PC-3 (cell line): ENCODE results near the gene PANK4. TPM values are rescaled to one million over a fixed set of nuclear protein-coding genes. Genes with fewer than 3 reads are reported as not detected.

Source experiments
- ATAC-seq: fragments of 200-7000 bp; cut with Tn5 transposase; 2 replicates; pipeline ENCODE4 v1.9.1; 2020; ENCODE audit warnings: mild to moderate bottlenecking, moderate library complexity
- BruUV-seq: library from RNA; stranded (reverse); fragments of 400-500 nt; replicated peaks from 2 replicates; lab custom pipeline; 2021; lab: Mats Ljungman, UMichigan
- CTCF ChIA-PET: fragments of 300-600 bp; sonication (Branson Sonifier 250); formaldehyde crosslinking; loops from one replicate; lab custom pipeline; 2022; ENCODE audit warnings: antibody characterized with exemption; lab: Charles Lee
- POLR2A ChIA-PET: fragments of 300-600 bp; sonication (Branson Sonifier 250); formaldehyde crosslinking; loops from one replicate; lab custom pipeline; 2022; ENCODE audit warnings: antibody characterized with exemption; ENCODE audit not compliant: unreplicated experiment; lab: Charles Lee
- DNase-seq: peaks from one replicate; pipeline ENCODE4 v3.0.0-alpha.2; 2015
- H2AFZ ChIP-seq: fragments of 300-600 bp; sonication (generic); 2 replicates; pipeline ENCODE4 v1.6.0; 2016; ENCODE audit warnings: antibody characterized with exemption, low read length
- H3F3A ChIP-seq: fragments of 300-600 bp; sonication (generic); one replicate; pipeline ENCODE4 v1.6.0; 2017; ENCODE audit warnings: antibody characterized with exemption, low read length, control low read depth, mild to moderate bottlenecking; ENCODE audit not compliant: unreplicated experiment
- H3K27ac ChIP-seq: fragments of 300-600 bp; sonication (generic); 2 replicates; pipeline ENCODE4 v1.5.1; 2016; ENCODE audit warnings: mild to moderate bottlenecking, low read length
- H3K27me3 ChIP-seq: fragments of 300-600 bp; sonication (generic); 2 replicates; pipeline ENCODE4 v1.6.1; 2016; ENCODE audit warnings: low read length, mixed read lengths
- H3K36me3 ChIP-seq: fragments of 300-600 bp; sonication (generic); 2 replicates; pipeline ENCODE4 v1.6.1; 2016; ENCODE audit warnings: low read depth, mixed run types, low read length, mixed read lengths
- H3K4me1 ChIP-seq: fragments of 300-600 bp; sonication (generic); 2 replicates; pipeline ENCODE4 v1.5.1; 2016; ENCODE audit warnings: low read length; ENCODE audit not compliant: insufficient read depth
- H3K4me2 ChIP-seq: fragments of 300-600 bp; sonication (generic); 2 replicates; pipeline ENCODE4 v1.6.0; 2016; ENCODE audit warnings: low read length
- H3K4me3 ChIP-seq: fragments of 300-600 bp; sonication (generic); 2 replicates; pipeline ENCODE4 v1.5.1; 2016; ENCODE audit warnings: mild to moderate bottlenecking, low read length, mixed read lengths
- H3K79me2 ChIP-seq: fragments of 300-600 bp; sonication (generic); 2 replicates; pipeline ENCODE4 v1.6.1; 2017; ENCODE audit warnings: low read length, mixed read lengths
- H3K9ac ChIP-seq: fragments of 300-600 bp; sonication (generic); 2 replicates; pipeline ENCODE4 v1.6.0; 2016; ENCODE audit warnings: mild to moderate bottlenecking, low read length
- H3K9me2 ChIP-seq: fragments of 300-600 bp; sonication (generic); replicated peaks from 2 replicates; pipeline ENCODE4 v1.6.1; 2016; ENCODE audit warnings: mixed run types, low read length, mixed read lengths
- H3K9me3 ChIP-seq: fragments of 300-600 bp; sonication (generic); 2 replicates; pipeline ENCODE4 v1.6.1; 2016; ENCODE audit warnings: low read length, mixed read lengths
- H4K20me1 ChIP-seq: fragments of 300-600 bp; sonication (generic); 2 replicates; pipeline ENCODE4 v1.6.1; 2016; ENCODE audit warnings: low read length, mixed read lengths
- CTCF ChIP-seq: fragments of 300-600 bp; sonication (generic); conservative IDR thresholded peaks from 2 replicates; pipeline ENCODE4 v1.5.1; 2017; ENCODE audit warnings: antibody characterized with exemption, low read depth, mild to moderate bottlenecking, low read length
- EZH2 ChIP-seq: fragments of 300-600 bp; sonication (generic); IDR thresholded peaks from one replicate; pipeline ENCODE4 v1.6.1; 2017; ENCODE audit warnings: antibody characterized with exemption, mild to moderate bottlenecking, low read length; ENCODE audit not compliant: unreplicated experiment
- EZH2phosphoT487 ChIP-seq: fragments of 300-600 bp; sonication (generic); IDR thresholded peaks from 2 replicates; pipeline ENCODE4 v1.6.1; 2018; ENCODE audit warnings: mild to moderate bottlenecking, antibody characterized with exemption, low read length, borderline replicate concordance
- intact Hi-C: fragments of 100-400 bp; cut with micrococcal nuclease; formaldehyde crosslinking; loops from 2 replicates; pipeline ENCODE4 v1.9.0; 2023
- total RNA-seq: library from RNA; depleted of rRNA; stranded (reverse); fragments of >200 nt; gene quantifications from 2 replicates; pipeline ENCODE4 v1.2.3, GENCODE V29; 2014

Gene PANK4
- total RNA-seq, 1 experiment from 2014 or later = 69.4 TPM

- no TSS peak for BruUV-seq
- Histone ChIP-seq H3K4me1 (no peaks in the 10 kb centered on the region), H3K9me2 (no peaks in the 10 kb centered on the region), H4K20me1 (no peaks in the 10 kb centered on the region), H2AFZ (no peak overlapping the region), H3K4me3 (no peak overlapping the region), H3K9ac (no peak overlapping the region), H3K9me3 (no peaks in the 10 kb centered on the region), H3K36me3 (no peaks in the 10 kb centered on the region), H3K27ac (no peak overlapping the region), H3F3A (no peaks in the 10 kb centered on the region), H3K27me3 (no peaks in the 10 kb centered on the region), H3K79me2 (no peaks in the 10 kb centered on the region), H3K4me2 (no peak overlapping the region)
- POLR2A ChIA-PET = no interaction called here
- intact Hi-C loops = no loop called here
- ATAC-seq = no peak
- DNase-seq = no peak
- no peak for TF ChIP-seq EZH2
- TF ChIP-seq EZH2phosphoT487 = no peak
- TF ChIP-seq CTCF = no peak
- CTCF ChIA-PET = no interaction called here
Observed at GRCh38 chr1:2477791-2478499, 48.5 kb downstream of the PANK4 start.

- intact Hi-C loops = no loop called here
- Histone ChIP-seq H3K27me3 (no peaks in the 10 kb centered on the region), H3K9me2 (no peaks in the 10 kb centered on the region), H3K4me3 (no peak overlapping the region), H2AFZ (no peak overlapping the region), H3K79me2 (no peaks in the 10 kb centered on the region), H4K20me1 (no peaks in the 10 kb centered on the region), H3K4me2 (no peak overlapping the region), H3K36me3 (no peaks in the 10 kb centered on the region), H3K9me3 (no peaks in the 10 kb centered on the region), H3K9ac (no peak overlapping the region), H3K4me1 (no peaks in the 10 kb centered on the region), H3F3A (no peaks in the 10 kb centered on the region), H3K27ac (no peak overlapping the region)
- no peak for DNase-seq
- TF ChIP-seq EZH2phosphoT487 (no peak), CTCF (no peak), EZH2 (no peak)
- POLR2A ChIA-PET = no interaction called here
- BruUV-seq = no TSS peak
- no peak for ATAC-seq
- CTCF ChIA-PET = no interaction called here
Observed at GRCh38 chr1:2477309-2477708, 49.1 kb downstream of the PANK4 start.
